ENCODE results near the gene WWC1.

Gene WWC1

GRCh38 chr5:168451565-168451964 is 160.1 kb downstream of the WWC1 start:
- no peak for DNase-seq

GRCh38 chr5:168455201-168455600 is 163.8 kb downstream of the WWC1 start:
- no peak for DNase-seq

GRCh38 chr5:168457542-168457941 is 166.1 kb downstream of the WWC1 start:
- no peak for DNase-seq

GRCh38 chr5:168460606-168461005 is 169.2 kb downstream of the WWC1 start:
- DNase-seq: no peak

GRCh38 chr5:168463081-168463480 is 171.6 kb downstream of the WWC1 start:
- no peak for DNase-seq

DNA sequence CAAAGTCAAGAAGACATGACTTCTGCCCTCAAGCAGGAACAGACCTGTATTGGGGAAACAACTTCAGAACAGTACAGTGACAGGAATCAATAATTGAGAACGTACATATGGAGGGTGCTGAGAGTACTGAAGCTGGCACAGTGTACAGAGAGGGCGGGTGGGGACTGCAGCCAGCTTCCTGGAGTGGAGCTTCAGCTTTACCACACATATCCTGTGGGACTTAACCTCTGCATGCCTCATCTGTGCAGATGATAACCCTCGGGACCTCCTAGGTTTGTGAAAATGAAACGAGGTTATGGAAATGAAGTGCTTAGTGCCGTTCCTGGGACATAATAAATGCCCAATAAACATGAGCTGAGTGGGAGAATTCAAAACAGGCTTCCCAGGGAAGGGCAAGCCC is 172.8 kb downstream of the WWC1 start:
- DNase-seq: no peak

GRCh38 chr5:168464641-168465040 is 173.2 kb downstream of the WWC1 start:
- no peak for DNase-seq

- DNase-seq: no peak
Measured at GRCh38 chr5:168467755-168468330, 176.4 kb downstream of the WWC1 start.

- no peak for DNase-seq
Measured at GRCh38 chr5:168468836-168469235, 177.4 kb downstream of the WWC1 start.

- no peak for DNase-seq
Measured at GRCh38 chr5:168469816-168470215, 178.4 kb downstream of the WWC1 start.

GRCh38 chr5:168471785-168472184 is 180.3 kb downstream of the WWC1 start:
- no peak for DNase-seq

- DNase-seq: peak; percentile 76
Measured at GRCh38 chr5:168472329-168472728, 180.9 kb downstream of the WWC1 start.

DNA sequence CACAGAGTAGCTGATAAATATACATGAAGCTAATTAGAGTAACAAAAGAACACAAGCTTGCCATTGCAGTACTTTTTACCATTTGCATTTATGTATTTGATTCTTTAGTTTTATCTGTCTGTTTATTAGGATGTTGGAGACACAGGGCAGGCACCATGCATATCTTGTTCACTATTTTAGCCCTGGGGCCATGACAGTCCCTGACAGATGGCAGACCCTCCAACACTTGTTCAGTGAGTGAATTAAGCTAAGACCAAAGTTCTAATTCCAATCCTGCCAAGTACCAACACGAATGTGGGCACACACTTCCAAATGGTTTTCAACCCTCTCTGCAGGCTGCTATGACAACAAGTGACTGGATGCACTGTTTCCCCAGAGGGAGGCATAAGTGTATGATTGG is 182.9 kb downstream of the WWC1 start:
- DNase-seq: no peak

GRCh38 chr5:168477060-168477459 is 185.6 kb downstream of the WWC1 start:
- no peak for DNase-seq

GRCh38 chr5:168479166-168479565 is 187.7 kb downstream of the WWC1 start:
- DNase-seq: no peak

DNA sequence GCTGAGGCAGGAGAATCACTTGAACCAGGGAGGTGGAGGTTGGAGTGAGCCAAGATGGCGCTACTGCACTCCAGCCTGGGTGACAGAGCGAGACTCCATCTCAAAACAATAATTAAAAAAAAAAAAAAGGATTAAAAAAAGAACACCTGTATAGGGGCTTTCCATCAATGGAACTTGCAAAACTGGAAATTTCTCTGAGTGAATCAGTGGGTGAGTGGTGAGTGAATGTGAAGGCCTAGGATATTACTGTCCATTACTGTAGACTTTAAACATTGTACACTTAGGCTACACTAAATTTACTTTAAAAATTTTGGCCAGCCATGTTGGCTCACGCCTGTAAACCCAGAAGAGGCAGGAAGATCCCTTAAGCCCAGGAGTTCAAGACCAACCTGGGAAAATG is 189.2 kb downstream of the WWC1 start:
- no peak for DNase-seq

GRCh38 chr5:168481330-168481788 is 189.9 kb downstream of the WWC1 start:
- no peak for DNase-seq

GRCh38 chr5:168482361-168482760 is 190.9 kb downstream of the WWC1 start:
- DNase-seq: no peak

DNA sequence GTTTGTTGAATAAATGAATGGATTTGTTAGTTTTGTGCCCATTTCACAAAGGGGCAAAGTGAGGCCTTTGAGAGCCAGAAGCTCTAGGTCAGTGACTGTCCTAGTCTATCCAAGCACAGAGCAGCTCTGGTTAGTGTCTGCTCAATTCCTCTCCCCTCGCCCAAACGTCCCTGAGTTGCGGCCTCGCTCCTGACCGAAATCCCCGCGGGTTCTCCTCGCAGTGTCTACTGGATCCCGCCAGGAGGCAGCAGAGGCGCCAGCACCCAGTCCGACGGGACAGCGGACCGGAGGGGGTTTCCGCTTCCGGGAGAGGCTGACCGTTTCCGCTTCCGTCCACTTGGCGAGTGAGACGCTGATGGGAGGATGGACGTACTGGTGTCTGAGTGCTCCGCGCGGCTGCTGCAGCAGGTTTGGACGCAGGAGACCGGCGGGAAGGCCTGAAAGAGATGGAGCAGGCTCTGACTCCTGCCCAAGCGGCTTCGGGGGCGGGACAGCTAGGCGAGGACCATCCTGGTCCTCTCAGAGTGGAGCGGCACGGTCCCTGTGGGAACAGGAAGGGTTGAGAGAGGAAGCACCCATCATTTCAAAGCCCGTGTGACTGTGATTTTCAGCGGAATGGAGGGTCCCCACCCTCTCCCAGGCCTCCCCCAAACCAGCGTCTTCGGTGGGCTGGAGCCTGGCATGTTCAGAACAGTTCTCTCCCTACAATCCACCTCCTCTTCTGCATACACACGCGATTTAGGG is 194.9 kb downstream of the WWC1 start, which contains the start of gene RARS1:
TSS of gene RARS1 (plus strand) at position 336 of the 744 bp plus-strand sequence. CDS start at position 364, 28 bp downstream.
- DNase-seq: peak; percentile 91

GRCh38 chr5:168489059-168489458 is 197.6 kb downstream of the WWC1 start:
- no peak for DNase-seq

- no peak for DNase-seq
Measured at GRCh38 chr5:168494057-168494555, 202.7 kb downstream of the WWC1 start.

DNA sequence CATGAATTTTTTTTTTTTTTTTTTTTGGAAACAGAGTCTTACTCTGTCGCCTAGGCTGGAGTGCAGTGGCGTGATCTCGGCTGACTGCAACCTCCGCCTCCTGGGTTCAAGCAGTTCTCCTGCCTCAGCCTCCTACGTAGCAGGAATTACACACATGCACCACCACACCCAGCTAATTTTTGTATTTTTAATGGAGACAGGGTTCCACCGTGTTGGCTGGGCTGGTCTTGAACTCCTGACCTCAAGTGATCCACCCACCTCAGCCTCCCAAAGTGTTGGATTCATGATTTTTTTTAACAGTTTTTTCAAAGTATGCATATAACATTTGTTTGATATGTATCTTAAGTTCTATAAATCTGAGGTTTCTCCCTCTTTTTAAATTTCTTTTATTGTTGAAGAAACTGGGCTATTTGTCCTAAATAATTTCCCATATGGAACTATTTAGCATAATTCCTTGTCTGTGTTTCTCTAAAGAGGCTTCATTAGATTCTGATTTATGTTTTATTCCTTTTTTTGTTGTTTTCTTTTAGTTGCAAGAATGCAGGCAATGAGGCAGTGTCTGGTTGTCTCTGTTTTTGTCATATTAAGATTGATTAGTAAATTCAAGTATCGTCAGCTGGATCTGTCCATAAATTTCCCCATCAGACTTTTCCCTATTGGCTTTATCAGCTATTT is 211.3 kb downstream of the WWC1 start:
- no peak for DNase-seq

- DNase-seq: no peak
Measured at GRCh38 chr5:168513861-168514428, 222.5 kb downstream of the WWC1 start.

Data from amniotic stem cell (primary cell).